Measurements from ENCODE around the gene PSMA6.

DNA sequence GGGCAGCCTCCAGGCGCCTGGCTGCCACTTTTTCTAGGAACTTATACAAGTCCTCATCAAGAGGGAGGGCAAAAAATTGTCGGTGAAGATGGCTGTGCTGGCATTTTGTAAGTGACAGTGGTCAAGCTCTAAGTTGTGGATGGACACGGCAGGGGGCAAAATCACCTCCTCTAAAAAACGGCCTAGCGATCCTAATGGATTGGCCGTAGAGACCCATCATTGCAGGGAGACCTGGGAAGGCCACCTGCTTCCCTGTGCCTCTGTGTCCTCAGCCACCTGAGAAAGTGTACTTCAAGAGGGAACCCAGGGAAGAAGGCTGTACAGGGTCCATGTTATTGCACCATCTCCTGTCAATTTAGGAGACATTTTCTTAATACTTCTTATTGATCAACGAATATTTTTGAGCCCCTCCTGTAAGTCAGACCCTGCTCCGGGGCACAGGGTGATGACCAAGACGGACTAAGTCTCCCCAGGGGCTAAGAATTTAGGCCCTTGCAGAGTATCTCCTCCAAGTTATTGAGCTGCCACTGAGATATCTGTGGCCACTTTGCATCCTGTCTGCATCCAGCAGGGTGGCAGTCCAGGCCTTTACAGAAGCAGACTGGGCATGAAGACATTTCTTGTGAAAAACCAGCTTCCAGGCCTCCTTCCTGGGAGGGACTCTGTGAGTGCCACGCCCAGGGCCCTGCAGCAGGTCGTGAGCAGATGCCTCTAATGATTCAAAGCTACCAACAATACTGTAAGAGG, 40.5 kb downstream of the PSMA6 start:
- TF ChIP-seq POLR2AphosphoS5 (IDR thresholded peaks at IDR 0.05): no peak
- TF ChIP-seq, protein P1, sequence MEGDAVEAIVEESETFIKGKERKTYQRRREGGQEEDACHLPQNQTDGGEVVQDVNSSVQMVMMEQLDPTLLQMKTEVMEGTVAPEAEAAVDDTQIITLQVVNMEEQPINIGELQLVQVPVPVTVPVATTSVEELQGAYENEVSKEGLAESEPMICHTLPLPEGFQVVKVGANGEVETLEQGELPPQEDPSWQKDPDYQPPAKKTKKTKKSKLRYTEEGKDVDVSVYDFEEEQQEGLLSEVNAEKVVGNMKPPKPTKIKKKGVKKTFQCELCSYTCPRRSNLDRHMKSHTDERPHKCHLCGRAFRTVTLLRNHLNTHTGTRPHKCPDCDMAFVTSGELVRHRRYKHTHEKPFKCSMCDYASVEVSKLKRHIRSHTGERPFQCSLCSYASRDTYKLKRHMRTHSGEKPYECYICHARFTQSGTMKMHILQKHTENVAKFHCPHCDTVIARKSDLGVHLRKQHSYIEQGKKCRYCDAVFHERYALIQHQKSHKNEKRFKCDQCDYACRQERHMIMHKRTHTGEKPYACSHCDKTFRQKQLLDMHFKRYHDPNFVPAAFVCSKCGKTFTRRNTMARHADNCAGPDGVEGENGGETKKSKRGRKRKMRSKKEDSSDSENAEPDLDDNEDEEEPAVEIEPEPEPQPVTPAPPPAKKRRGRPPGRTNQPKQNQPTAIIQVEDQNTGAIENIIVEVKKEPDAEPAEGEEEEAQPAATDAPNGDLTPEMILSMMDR (IDR thresholded peaks at IDR 0.05): no peak
